Uterus (tissue), 2 donors: Measurements from ENCODE around the gene DNMT3A.

Experiments
- POLR2A ChIP-seq, 2 donors: fragments of 450-650 bp; IDR thresholded peaks; one replicate each; pipeline ENCODE4 v1.6.1; 2016; ENCODE audit warnings: antibody characterized with exemption in 2 of 2, mild to moderate bottlenecking in 1 of 2, moderate library complexity in 1 of 2
- TF ChIP-seq, protein P1 (sequence below), 4 experiments: fragments of 200-600 bp in 2 of 4; fragments of 450-650 bp in 2 of 4; sonication (generic) in 2 of 4; IDR thresholded peaks; one replicate each; pipeline ENCODE4 v1.5.1; 2016 to 2019; ENCODE audit warnings: antibody characterized with exemption in 4 of 4, mild to moderate bottlenecking in 2 of 4, moderate library complexity in 1 of 4

DNA sequence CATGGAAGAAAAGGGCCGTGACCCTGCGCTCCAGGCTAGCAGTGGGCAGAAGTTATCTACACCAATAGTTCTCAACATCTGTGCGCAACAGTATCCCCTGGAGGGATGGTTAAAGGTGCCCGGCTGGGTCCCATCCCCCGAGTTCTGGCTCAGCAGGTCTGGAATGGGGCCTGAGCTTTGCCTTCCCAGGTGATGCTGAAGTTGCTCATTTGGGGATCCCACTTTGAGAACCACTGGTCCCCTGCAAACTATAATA is 31.1 kb downstream of the DNMT3A start:
- TF ChIP-seq, protein P1, sequence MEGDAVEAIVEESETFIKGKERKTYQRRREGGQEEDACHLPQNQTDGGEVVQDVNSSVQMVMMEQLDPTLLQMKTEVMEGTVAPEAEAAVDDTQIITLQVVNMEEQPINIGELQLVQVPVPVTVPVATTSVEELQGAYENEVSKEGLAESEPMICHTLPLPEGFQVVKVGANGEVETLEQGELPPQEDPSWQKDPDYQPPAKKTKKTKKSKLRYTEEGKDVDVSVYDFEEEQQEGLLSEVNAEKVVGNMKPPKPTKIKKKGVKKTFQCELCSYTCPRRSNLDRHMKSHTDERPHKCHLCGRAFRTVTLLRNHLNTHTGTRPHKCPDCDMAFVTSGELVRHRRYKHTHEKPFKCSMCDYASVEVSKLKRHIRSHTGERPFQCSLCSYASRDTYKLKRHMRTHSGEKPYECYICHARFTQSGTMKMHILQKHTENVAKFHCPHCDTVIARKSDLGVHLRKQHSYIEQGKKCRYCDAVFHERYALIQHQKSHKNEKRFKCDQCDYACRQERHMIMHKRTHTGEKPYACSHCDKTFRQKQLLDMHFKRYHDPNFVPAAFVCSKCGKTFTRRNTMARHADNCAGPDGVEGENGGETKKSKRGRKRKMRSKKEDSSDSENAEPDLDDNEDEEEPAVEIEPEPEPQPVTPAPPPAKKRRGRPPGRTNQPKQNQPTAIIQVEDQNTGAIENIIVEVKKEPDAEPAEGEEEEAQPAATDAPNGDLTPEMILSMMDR (IDR thresholded peaks at IDR 0.05) = no peak
- TF ChIP-seq POLR2A (IDR thresholded peaks at IDR 0.05) = no peak
